HL-60 (cell line): ENCODE measurements around the gene DEPDC1.

Source experiments
- CTCF ChIP-seq: IDR thresholded peaks from one replicate; pipeline ENCODE4 v1.5.1; 2011; ENCODE audit warnings: low read length, control low read depth, inconsistent platforms; ENCODE audit not compliant: insufficient read depth
- GABPA ChIP-seq: IDR thresholded peaks from 2 replicates; pipeline ENCODE4 v1.6.1; 2012; ENCODE audit warnings: low read depth
- POLR2AphosphoS5 ChIP-seq: IDR thresholded peaks from 2 replicates; pipeline ENCODE4 v1.6.1; 2012; ENCODE audit warnings: low read depth
- REST ChIP-seq: IDR thresholded peaks from 2 replicates; pipeline ENCODE4 v1.6.1; 2012; ENCODE audit warnings: low read depth; ENCODE audit not compliant: insufficient replicate concordance

GRCh38 chr1:68438310-68438709, 58.6 kb downstream of the DEPDC1 start:
- TF ChIP-seq REST (no peak), CTCF (no peak), POLR2AphosphoS5 (no peak), GABPA (no peak)
